Measurements from ENCODE around the gene ANKS3.

DNA sequence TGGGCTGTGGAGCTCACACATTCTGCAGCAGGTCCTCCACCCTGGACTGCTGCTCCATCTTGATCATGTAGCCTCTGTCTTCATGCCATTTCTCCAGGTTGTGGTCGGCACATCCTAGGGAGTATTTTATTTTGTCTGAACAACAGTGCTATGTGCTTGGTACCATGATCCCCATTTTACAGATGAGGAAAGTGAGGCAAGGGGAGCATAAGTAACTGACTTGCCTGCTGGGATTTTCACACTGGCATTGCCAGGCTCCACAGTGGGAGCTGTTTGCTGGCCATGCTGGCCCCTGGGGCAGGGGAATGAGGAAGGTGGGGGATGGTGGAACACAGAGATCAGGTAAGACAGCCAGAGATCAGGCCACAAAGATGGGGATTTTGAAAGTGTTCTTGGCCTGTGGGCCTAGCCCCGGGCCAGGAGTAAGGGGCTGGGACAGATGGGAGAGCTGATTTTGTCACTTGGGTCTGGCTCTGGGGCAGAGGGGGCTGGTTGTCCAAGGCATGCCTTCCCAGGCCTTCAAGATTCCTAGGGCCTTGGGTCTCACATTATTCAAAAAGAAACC lies 42.2 kb upstream of the ANKS3 start:
- TF ChIP-seq, protein P1, sequence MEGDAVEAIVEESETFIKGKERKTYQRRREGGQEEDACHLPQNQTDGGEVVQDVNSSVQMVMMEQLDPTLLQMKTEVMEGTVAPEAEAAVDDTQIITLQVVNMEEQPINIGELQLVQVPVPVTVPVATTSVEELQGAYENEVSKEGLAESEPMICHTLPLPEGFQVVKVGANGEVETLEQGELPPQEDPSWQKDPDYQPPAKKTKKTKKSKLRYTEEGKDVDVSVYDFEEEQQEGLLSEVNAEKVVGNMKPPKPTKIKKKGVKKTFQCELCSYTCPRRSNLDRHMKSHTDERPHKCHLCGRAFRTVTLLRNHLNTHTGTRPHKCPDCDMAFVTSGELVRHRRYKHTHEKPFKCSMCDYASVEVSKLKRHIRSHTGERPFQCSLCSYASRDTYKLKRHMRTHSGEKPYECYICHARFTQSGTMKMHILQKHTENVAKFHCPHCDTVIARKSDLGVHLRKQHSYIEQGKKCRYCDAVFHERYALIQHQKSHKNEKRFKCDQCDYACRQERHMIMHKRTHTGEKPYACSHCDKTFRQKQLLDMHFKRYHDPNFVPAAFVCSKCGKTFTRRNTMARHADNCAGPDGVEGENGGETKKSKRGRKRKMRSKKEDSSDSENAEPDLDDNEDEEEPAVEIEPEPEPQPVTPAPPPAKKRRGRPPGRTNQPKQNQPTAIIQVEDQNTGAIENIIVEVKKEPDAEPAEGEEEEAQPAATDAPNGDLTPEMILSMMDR (IDR thresholded peaks at IDR 0.05): no peak
- TF ChIP-seq POLR2A (IDR thresholded peaks at IDR 0.05): no peak
